GM18907 (cell line): ENCODE results near the gene TENM4.

Experiments used
- ATAC-seq: cut with Tn5 transposase; IDR thresholded peaks from one replicate; pipeline ENCODE4 v1.9.1; 2021; ENCODE audit warnings: mild to moderate bottlenecking, moderate library complexity; ENCODE audit not compliant: unreplicated experiment

Gene TENM4

GRCh38 chr11:79259800-79260199, 181.0 kb downstream of the TENM4 start:
- no peak for ATAC-seq

- no peak for ATAC-seq
These were observed 182.3 kb downstream of the TENM4 start for GRCh38 chr11:79258576-79258975.

- no peak for ATAC-seq
These were observed 184.9 kb downstream of the TENM4 start for GRCh38 chr11:79255965-79256364.

DNA sequence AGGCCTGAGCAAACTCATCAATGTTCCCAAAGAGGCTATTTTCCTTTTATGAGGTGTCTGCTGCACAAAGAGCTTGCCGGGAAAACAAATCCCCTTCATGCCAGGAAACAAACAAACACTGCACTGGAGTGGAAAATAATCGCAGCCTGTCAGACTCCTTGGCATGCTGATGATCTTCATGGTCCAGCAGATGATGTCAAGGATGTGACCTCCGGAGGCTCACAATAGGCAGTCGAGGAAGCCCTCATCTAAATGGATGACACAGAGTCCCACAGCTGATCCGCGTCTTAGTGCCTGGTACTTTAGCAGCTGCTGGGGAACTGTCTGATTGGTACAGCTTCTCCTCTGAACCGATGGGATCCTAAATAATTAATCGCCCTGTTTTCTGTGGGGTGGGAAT, 187.6 kb downstream of the TENM4 start:
- ATAC-seq, result no peak

GRCh38 chr11:79249295-79249993, 191.4 kb downstream of the TENM4 start:
- ATAC-seq, result no peak

GRCh38 chr11:79244798-79245197, 196.0 kb downstream of the TENM4 start:
- ATAC-seq, result no peak

- ATAC-seq, result no peak
These were observed 196.5 kb downstream of the TENM4 start for GRCh38 chr11:79244241-79244772.

GRCh38 chr11:79243422-79244210, 197.2 kb downstream of the TENM4 start:
- no peak for ATAC-seq

DNA sequence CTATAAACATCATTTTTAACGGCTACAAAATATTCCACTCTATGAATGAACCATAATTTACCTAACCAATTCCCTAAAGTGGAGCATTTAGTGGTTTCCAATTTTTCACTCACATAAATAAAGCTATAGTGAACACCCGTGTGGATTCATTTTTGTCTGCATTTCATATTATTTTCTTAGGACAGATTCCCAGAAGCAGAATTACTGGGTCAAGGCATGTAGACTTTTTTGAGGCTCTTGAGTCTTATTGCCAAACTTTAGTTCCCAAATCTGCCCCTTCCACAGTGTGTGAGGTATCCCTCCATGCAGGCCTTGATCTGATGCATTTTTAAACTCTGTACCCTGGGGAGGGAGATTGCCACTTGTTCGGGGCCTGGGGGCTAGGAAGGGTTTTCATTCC, 198.2 kb downstream of the TENM4 start:
- ATAC-seq, result no peak

GRCh38 chr11:79241852-79242241, 199.0 kb downstream of the TENM4 start:
- no peak for ATAC-seq

GRCh38 chr11:79241205-79241851, 199.5 kb downstream of the TENM4 start:
- ATAC-seq, result no peak

- ATAC-seq, result no peak
These were observed 203.1 kb downstream of the TENM4 start for GRCh38 chr11:79237703-79238102.

GRCh38 chr11:79237091-79237490, 203.7 kb downstream of the TENM4 start:
- no peak for ATAC-seq

DNA sequence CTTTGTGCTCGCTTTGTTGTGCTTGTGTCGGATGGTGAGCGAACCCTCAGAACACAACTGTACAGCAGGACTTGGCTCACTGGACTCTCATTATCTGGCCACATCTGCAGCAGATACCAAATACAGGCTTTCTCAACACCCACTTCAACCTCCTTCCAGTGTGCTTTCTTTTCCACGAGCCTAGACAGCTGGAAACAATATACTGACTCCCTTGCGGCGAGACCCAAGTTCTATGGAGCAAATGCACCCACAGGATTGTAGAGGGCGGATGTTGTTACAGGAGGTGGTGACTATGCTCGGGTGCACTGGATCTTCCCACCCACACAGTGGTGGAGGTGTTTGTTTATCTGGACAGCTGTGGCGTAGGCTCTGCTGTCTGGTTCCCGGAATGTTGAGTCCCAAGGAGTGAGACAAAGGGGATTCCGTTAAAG, 204.3 kb downstream of the TENM4 start:
- ATAC-seq, result no peak

- no peak for ATAC-seq
These were observed 205.1 kb downstream of the TENM4 start for GRCh38 chr11:79235696-79236095.

- no peak for ATAC-seq
These were observed 208.5 kb downstream of the TENM4 start for GRCh38 chr11:79232346-79232745.

DNA sequence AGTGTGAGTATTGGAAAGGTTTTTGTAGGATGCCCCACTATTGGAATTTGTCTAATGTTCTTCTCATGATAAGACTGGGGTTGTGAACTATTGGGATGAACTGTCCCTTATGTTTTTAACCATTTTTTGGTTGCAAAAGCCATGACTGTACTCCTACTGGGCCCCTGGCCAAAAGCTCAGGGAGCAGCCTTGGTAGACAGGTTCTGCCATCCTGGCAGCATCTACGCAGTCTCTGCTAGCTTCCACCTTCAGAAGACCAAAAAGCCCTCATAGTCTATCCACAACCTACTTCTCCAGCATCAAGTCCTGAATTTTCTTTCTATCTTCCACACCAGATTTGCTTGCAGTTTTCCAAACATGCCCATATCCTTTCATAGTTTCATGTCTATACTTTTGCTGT, 211.8 kb downstream of the TENM4 start:
- ATAC-seq, result no peak

DNA sequence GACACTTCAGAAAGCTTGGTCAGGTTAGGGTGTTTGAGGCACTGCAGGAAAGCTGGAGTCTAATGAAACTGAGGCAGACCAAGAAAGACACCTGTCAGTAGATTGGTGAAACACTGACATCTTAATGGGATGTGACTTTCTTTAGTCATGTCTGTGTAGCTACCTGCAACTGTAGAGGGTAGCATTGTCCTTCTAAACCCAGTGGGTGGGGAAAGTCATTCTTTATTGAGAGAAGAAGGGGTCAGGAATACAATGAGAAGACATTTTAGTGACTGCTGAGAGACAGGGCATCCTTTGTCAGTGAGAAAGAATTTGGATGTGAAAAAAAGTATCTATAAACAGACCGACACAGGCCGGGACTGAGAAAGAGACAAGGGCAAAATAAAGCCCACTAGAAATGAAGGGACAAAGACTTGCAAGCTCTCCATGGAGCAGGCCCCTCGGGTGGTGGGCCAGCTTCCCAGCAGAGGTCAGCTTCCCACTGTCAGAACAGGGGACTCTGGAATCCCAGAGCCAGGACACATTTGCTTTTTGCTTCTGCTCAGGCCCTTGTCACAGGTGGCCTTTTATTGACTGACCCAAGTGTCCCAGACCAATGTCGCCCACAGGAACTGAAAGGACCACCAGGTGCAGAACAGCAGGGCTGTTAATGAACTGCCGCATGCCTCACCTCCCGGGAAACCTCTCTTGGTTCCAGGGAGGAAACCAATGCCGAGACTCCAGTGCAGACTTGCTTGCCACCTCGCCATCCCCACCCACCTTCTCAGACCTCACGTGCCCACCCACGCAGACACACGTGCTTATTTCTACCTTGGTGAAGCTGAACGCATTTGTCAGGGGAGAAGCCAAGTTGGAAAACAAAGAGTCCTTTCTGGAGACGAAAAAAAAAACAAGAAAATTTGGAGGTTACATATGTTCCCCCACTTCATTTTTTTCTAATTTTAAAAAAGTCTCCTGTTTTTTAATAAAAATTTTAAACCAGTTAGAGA, 212.8 kb downstream of the TENM4 start:
- no peak for ATAC-seq

- ATAC-seq, result no peak
These were observed 213.5 kb downstream of the TENM4 start for GRCh38 chr11:79227308-79227707.

- no peak for ATAC-seq
These were observed 214.7 kb downstream of the TENM4 start for GRCh38 chr11:79226126-79226525.
